GM19025 (cell line): ENCODE data around the gene ADGRB3.

ENCODE experiments used
- ATAC-seq: cut with Tn5 transposase; IDR thresholded peaks from one replicate; pipeline ENCODE4 v1.9.1; 2021; ENCODE audit warnings: mild to moderate bottlenecking, low read depth, moderate library complexity; ENCODE audit not compliant: unreplicated experiment

ADGRB3 gene

GRCh38 chr6:69007781-69008180 is 372.7 kb downstream of the ADGRB3 start:
- ATAC-seq = no peak

GRCh38 chr6:69012211-69012610 is 377.1 kb downstream of the ADGRB3 start:
- ATAC-seq = no peak

- no peak for ATAC-seq
Measured at GRCh38 chr6:69012876-69013275, 377.8 kb downstream of the ADGRB3 start.

GRCh38 chr6:69018906-69019305 is 383.8 kb downstream of the ADGRB3 start:
- no peak for ATAC-seq

- no peak for ATAC-seq
Measured at GRCh38 chr6:69019832-69020231, 384.8 kb downstream of the ADGRB3 start.

GRCh38 chr6:69022993-69023392 is 387.9 kb downstream of the ADGRB3 start:
- ATAC-seq = no peak

GRCh38 chr6:69026243-69026642 is 391.2 kb downstream of the ADGRB3 start:
- no peak for ATAC-seq

GRCh38 chr6:69026715-69027114 is 391.6 kb downstream of the ADGRB3 start:
- no peak for ATAC-seq

GRCh38 chr6:69027861-69028260 is 392.8 kb downstream of the ADGRB3 start:
- ATAC-seq = no peak

- no peak for ATAC-seq
Measured at GRCh38 chr6:69038841-69039240, 403.8 kb downstream of the ADGRB3 start.

GRCh38 chr6:69042297-69042696 is 407.2 kb downstream of the ADGRB3 start:
- ATAC-seq = no peak

- no peak for ATAC-seq
Measured at GRCh38 chr6:69044534-69044933, 409.5 kb downstream of the ADGRB3 start.

- ATAC-seq = no peak
Measured at GRCh38 chr6:69059413-69059812, 424.3 kb downstream of the ADGRB3 start.

- no peak for ATAC-seq
Measured at GRCh38 chr6:69061066-69061465, 426.0 kb downstream of the ADGRB3 start.

GRCh38 chr6:69063401-69063800 is 428.3 kb downstream of the ADGRB3 start:
- ATAC-seq = no peak

GRCh38 chr6:69064226-69064625 is 429.1 kb downstream of the ADGRB3 start:
- no peak for ATAC-seq

GRCh38 chr6:69069881-69070280 is 434.8 kb downstream of the ADGRB3 start:
- no peak for ATAC-seq

GRCh38 chr6:69072796-69073195 is 437.7 kb downstream of the ADGRB3 start:
- no peak for ATAC-seq

GRCh38 chr6:69084746-69085335 is 449.8 kb downstream of the ADGRB3 start:
- no peak for ATAC-seq

GRCh38 chr6:69086689-69087088 is 451.6 kb downstream of the ADGRB3 start:
- ATAC-seq = no peak

GRCh38 chr6:69089539-69089938 is 454.5 kb downstream of the ADGRB3 start:
- ATAC-seq = no peak

- no peak for ATAC-seq
Measured at GRCh38 chr6:69090132-69090531, 455.1 kb downstream of the ADGRB3 start.

GRCh38 chr6:69096681-69097080 is 461.6 kb downstream of the ADGRB3 start:
- no peak for ATAC-seq
